ENCODE results near the gene DMPK. TPM values are rescaled to one million over a fixed set of nuclear protein-coding genes. Genes with fewer than 3 reads are reported as not detected.
"Not testable (repeated sequence)": the region's sequence is repeated elsewhere in the genome, so short reads cannot be mapped to it uniquely, and the experiment has no call there.

The DMPK gene
- total RNA-seq, 1 donor from 2014 or later, result 37.5 TPM

DNA sequence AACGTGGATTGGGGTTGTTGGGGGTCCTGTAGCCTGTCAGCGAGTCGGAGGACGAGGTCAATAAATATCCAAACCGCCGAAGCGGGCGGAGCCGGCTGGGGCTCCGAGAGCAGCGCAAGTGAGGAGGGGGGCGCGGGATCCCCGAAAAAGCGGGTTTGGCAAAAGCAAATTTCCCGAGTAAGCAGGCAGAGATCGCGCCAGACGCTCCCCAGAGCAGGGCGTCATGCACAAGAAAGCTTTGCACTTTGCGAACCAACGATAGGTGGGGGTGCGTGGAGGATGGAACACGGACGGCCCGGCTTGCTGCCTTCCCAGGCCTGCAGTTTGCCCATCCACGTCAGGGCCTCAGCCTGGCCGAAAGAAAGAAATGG, 12.5 kb downstream of the DMPK start:
- no peak for DNase-seq (ENCODE audit: low spot score)

DNA sequence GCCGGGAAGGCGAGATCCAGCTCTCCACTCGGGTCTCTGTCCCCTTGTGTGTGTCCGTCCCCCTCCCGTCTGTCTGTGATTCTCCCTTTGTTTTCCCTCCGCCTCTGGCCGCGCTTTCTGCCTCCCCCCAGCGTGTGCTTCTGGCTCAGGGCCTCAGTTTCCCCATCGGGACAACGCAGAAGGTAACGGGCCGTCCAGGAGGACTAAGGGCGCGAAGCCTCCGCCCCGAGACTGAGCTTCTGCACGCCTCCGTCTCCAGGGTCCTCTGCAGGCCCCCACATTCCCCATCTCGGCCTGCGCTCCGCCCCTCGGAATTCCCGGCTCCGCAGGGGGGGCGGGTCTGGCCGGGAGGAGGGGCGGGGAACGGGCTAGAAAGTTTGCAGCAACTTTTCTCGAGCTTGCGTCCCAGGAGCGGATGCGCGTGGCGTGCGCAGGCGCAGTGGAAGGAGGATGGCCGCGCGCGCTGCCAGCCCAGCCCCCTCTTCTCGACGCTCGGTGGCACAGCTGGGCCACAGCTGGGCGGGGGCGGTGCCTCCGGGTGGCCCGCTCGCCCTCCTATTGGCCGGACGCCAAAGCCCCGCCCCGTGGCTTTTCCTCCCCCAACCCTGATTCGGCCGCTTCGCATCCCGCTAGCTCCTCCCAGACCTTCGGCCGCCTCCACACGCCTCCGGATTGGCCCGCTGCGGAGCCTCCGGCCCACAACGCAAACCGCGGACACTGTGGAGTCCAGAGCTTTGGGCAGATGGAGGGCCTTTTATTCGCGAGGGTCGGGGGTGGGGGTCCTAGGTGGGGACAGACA, 13.1 kb downstream of the DMPK start, which contains the start of gene SIX5:
SIX5 (minus strand) TSS at position 269 of the 799 bp plus-strand sequence. CDS start 408 bp downstream, outside the sequence.
- DNase-seq (ENCODE audit: low spot score), result peak; percentile 100

DNA sequence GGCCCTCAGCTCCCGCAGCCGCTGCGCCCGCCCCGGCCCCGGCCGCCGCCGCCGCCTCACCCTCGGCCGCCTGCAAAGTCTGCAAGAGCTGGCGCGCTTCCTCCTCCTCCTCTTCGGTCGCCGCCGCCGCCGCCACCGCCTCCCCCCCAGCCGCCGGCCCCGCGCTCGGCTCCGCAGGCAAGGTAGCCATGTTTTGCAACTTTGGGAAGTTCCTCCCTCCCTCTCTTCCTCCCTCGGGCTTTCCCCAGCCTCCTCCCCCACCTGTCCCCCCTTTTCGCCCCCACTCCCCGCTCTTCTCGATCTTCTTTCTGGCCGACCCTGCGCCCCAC, 13.7 kb downstream of the DMPK start:
- no peak for DNase-seq (ENCODE audit: low spot score)

DNA sequence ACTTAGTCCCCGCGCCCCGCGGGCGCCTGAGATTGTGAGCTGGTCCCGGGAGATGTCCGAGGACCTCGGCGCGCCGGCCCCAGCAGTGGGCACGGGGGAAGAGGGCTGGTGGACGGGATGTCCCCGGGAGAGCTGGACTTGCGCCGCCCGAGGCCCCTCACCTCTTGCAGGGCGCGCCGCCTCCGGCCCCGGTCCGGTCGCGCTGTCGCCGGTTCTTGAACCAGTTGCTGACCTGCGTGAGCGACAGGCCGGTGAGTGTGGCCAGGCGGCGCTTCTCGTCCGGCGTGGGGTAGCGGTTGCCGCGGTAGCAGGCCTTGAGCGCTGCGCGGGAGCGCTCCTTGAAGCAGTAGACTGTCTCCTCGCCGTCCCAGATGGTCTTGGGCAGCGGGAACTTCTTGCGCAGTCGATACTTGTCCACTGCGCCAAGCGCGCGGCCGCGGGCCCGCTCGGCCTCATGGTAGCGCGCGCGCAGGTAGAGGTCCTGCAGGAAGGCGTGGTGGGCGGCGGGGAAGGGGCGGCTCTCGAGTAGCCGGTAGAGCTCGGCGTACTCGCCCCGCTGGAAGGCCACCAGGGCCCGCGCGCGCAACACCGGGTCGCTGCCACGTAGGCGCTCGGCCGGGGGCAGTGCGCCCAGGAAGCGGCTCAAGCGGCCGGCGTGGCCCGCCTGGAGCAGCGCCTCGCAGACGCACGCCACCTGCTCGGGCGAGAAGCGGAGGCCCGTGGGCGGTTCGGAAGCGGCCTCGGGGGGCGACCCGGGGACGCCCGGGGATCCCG, 14.2 kb downstream of the DMPK start:
- DNase-seq (ENCODE audit: low spot score), result no peak

DNA sequence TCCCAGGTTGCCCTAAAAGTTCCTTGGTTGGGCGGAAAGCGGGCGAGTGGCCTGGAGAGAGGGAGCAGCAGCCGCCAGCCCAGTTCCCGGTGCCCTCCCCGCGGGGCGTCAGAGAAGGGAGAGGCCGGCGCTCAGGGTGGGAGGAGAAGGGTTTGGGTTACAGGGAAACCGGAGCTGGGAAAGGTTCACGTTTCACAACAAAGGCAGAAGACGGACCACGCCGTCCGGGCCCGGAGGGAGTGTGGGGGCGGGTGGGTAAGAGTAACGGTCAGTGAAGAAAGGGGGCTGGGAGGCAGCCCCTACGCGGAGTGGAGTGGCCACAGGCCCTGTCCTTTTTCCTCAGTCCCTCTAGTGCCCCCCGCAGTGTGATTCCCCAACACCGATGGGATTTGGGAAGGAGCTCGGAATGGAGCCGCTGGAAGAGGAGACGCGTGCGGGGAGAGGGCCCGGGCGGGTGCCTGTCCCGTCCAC, 14.8 kb downstream of the DMPK start:
- no peak for DNase-seq (ENCODE audit: low spot score)

DNA sequence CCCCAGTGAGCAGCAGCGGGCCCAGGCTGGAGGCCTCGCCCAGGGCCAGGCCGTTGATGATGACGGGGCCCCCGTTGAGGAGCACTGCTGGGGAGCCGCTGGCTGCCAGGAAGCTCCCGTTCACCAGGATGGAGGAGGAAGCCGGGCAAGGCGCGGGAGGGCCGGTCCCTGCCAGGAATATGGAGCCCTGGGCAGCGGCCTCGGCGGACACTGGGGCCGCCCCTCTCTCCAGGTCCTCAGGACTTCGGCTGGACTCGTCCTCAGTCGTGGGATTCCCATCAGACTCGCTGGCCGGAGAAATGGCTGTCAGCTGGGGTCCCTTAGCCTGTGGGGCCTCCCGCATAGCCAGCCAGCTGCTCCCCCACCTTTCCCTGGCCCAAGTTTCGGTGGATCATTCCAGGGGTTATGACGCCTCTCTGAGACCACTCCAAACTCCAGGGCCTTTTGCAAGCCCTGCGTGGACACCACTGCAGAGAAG, 15.4 kb downstream of the DMPK start:
- no peak for DNase-seq (ENCODE audit: low spot score)

DNA sequence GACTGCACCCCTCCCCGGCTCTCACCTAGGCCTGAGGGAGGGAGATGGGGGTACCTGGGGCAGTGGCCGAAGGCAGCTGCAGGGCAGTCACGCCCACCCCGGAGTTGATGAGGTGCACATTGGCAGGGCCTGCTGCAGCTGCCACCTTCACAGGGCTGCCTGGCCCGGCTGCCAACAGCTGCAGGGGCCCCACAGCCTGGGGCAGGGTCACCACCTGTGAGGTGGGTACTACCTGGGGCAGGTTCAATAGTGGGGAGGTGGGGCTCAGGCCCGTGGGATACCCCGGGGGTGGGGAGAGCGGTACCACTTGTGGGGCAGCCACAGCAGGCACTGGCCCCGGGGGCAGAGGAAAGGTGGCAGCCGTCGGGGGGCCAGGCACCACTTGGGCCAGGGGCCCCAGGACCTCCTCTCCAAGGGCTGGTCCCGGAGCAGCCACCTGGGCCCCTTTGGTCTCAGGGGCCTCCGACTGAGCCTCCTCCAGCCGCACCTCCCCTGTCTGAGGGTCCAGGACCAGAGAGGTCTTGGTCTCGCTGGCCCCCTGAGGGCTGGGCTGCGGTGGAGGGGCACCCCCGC, 15.9 kb downstream of the DMPK start:
- DNase-seq (ENCODE audit: low spot score), result no peak

DNA sequence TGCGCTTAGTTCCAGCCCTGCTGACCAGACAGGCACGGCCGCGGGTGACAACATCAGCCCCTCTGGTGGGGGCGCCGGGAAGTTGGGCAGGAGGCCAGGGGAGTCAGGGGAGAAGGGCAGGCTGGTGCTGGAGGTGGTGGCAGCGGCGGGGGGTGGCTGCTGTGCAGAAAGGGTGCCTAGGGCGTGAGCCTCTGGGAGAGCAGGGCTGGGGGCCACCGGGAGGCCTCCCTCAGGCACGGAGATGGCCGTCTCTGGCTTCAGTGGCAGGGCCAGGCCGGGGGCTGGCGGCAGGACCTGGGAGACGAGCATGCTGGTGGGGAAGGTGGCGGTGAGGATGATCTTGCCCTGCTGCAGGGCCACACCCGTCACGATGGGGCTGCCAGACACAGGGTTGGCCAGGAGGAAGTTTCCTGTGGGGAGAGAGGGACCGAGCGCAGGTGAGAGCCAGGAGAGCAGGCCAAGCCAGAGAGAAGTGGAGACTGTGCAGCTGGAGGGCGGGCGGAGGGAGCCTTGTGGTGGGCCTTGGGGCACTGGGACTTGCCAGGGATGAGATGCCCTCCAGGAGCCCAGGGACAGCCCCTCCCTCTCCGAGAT, 16.5 kb downstream of the DMPK start:
- DNase-seq (ENCODE audit: low spot score), result no peak

DNA sequence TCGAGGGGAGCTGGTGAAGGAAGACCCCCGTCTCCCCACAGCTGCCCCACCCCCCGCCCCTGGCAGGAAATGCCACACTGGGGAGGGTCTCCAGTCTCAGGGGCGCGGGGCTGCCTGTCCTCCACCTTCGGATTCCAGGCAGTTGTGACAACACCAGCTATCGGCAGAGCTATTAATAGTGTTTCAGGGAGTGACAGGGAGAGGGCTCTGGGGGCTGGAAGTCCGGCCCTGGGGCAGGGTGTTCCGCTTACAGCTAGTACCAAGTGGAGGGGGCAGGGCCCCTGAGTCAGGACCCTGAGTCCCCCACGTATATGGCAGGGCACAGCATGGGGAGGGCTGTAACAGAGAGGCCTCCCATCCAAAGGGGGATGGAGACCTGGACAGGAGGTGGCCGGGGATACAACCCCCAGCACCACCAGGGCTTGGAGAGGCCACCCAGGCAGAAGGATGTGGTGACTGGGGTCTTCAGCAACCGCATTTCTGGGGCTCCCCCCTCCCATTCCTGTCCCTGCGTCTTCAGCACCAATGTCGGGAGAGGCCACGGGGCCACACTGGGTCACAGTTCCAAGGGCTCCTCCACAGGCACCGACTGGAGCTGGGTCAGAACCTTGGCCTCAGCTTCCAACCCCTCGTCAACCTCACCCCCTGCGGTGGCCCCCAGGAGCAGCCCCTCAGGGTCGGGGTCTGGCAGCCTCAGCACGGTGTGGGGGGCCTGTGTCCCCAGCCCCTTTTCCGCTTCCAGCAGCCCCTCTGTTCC, 17.2 kb downstream of the DMPK start:
- no peak for DNase-seq (ENCODE audit: low spot score)

DNA sequence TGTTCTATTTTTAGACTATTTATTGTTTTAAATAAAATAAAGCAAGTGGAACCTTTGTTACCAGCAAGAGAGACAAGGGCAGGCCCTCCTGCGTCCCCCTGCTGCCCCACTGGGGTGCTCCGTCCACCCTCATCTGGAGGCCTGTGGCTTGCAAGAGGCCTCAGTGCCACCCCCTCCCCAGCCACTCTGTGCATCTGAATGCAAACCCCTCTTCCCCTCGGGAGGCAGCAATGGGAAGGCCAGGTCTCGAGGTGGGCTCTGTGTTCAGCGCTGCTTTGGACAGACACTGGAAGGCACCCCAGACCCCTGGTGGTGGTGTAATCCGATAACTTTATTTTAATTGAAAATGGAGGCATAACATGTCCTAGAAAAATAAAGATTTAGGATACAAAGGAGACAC, 17.8 kb downstream of the DMPK start:
- no peak for DNase-seq (ENCODE audit: low spot score)

DNA sequence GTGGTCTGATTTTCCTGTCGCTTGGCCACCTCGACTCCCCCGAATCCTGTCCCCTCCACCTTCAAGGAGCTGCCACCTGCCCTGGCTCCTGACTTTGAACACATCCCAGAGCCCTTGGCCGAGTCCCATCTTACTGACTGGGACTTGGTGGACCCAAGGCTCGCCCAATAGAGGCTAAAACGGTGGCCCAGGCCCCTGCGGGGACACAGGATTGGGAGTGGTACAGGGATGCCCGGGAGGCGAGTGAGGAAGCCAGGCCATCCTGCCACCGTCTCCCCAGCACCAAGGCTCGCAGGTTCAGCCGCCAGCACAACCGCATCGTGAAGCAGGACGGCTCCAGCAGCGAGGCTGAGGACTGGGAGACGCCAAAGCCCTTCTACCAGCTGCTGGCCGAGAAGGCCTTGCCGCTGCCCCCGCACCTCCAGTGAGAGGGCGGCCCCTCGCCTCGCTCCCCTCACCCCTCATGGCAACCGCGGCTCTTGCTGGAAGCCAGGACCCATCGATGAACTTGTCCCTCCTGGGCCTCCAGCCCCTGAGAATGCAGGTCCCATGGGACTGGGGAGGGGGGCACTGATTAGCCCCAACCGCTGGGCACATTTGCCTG, 18.5 kb downstream of the DMPK start:
- DNase-seq (ENCODE audit: low spot score), result no peak

DNA sequence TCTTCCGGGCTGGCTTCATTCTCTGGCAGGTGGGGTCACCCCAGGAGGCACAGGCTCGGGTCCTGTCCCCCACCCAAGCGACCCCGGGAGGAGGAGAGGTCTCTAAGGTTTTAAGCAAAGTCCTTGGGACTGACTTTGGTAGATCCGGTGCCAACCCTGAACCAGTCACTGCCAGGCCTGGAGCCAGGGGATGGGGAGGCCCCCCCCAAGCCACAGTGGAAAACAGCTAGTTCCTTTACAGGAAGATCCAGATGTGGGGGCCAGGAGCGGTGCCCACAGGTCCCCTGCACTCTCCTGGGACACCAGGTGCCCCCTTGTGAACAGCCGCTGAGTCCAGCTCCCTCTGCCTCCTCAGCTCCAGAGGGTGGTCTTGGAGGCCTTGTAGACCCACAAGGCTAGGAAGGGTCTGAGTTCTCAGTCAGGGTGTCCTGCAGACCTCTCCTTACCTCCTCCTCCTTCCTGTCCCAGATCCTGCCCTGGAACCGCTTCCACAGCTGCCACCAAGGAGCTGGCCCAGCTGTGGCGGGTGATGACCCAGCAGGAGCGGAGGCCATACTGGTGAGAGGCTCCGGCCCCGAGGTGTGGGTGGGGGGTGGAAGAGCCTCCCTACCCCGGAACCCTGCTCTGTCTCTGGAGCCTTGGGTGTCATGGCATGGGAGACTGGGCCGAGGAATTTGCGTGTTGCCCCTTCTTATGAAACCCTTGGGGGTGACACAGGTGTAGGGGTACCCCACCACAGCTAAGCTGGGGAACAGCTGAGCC, 19.2 kb downstream of the DMPK start:
- no peak for DNase-seq (ENCODE audit: low spot score)

DNA sequence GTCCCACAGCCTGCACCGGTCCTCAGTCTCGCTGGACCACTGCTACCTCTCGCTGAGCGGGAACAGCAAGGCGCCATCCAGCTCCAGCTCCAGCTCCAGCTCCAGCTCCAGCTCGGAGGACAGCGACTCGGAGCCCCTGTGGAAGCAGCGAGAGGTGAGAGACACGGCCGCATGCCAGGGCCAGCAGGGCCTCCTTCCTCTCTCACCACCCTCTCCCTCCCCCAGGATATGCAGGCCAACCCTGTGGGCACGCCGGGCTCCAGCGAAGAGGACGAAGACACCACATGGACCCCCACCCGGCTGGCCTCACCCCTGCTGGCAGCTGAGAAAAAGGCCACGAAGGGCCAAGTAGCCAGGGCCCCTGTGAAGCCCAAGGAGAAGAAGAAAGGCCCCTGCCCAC, 20.6 kb downstream of the DMPK start:
- no peak for DNase-seq (ENCODE audit: low spot score)

DNA sequence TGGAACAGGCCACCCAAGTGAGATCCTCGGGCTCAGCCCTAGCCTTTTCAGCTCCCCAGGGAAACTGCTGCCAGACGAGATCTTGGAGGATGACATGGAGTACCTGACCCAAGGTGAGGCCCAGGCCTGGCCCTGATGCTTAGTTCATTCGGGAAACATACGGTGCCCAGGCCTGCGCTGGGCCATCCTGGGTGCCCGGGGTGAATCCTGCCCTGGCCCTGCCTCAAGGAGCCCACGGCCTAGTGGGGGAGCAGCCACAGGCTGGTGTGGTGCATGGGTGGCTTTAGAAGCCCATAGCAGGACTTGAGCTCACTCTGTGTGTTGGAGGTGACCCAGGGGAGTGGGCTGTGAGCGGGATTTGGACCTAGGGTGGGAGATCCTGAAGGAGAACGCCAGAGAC, 23.4 kb downstream of the DMPK start:
- DNase-seq (ENCODE audit: low spot score), result no peak

DNA sequence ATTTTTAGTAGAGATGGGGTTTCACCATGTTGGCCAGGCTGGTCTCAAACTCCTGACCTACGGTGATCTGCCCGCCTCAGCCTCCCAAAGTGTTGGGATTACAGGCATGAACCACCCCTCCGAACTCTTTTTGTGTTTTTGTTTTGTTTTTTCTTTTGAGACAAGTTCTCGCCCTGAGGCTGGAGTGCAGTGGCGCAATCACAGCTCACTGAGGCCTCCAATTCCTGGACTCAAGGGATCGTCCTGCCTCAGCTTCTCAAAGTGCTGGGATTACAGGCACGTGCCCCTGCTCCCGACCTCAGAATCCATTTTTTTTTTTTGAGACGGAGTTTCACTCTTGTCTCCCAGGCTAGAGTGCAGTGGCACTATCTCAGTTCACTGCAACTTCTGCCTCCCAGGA, 24.6 kb downstream of the DMPK start:
- no peak for DNase-seq (ENCODE audit: low spot score)

DNA sequence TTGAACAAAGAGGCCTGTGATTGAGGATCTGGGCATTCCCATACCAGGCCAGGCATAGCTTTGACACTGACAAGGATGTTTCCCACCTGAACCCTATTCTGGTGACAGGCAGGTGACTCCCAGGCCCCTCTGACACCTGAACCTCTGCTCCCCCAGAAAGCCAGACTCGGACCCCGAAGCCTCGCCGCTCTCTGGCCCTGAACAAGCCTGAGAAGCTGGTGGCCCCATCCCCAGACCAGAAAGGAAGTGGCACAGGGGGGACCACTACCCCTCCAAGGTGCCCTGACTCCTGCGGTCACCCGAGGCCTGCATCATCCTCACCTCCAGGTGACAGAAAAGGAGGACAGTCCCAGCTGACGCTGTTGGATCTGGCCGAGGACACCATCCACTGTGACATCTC, 28.0 kb downstream of the DMPK start:
- no peak for DNase-seq (ENCODE audit: low spot score)

DNA sequence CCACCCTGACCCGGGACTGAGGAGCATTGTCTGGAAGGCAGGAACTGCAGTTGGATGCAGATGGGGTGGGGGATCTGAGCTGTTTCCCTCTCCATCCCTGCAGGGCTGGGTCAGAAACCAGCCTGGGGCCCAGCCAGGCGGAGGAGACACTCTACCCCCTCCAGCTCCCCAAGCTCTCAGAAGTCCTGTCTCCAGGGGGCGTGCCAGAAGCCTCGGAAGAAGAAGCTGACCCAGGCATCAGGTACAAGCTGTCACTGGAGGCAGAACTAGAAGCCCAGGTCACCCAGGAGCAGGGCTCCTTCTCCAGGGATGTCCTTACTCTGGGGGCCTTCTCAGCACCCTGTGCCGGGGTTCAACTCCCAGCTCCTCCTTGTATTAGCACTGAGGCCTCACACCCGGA, 28.7 kb downstream of the DMPK start:
- DNase-seq (ENCODE audit: low spot score), result no peak

DNA sequence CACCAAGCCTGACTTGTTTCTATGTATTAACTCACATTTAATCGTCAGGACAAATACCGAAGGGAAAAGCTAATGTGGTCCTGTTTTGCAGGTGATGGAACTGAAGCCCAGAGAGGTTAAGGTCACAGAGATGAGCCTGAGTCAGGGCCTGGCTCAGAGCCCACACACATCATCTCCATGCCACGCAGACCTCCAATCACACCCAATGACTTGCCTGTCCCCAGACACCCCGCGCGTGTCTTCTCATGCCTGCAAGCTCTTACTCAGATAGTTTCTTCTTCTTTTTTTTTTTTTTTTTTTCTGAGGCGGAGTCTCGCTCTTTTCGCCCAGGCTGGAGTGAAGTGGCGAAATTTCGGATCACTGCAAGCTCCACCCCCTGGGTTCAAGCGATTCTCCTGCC, 29.7 kb downstream of the DMPK start:
- DNase-seq (ENCODE audit: low spot score), result no peak

DNA sequence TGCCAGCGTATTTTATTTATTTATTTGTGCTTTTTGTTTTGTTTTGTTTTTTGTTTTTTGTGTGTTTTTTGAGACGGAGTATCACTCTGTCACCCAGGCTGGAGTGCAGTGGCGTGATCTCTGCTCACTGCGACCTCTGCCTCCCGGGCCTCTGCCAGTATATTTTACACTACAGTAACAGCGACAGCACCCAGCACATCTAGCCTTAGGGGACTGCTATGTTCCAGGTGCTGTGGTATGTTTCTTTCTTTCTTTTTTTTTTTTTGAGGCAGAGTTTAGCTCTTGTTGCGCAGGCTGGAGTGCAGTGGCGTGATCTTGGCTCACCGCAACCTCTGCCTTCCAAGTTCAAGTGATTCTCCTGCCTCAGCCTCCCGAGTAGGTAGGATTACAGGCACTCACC, 30.8 kb downstream of the DMPK start:
- not testable (repeated sequence) for DNase-seq (ENCODE audit: low spot score)

DNA sequence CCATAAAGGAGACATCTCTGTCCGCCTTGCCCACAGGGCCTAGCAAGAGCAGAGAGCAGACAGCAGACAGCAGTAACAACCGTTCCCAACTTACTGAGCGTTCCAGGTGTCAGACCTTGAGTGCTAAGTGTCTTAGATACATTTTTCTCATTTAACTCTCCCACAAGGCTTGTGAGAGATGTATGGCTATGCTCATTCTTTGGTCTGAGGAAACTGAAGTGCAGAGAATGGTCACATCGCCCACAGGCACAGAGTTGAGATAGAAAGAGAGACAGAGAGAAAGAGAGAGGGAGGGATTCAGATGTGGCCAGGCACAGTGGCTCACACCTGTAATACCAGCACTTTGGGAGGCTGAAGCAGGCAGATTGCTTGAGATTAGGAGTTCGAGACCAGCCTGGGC, 34.8 kb downstream of the DMPK start:
- DNase-seq (ENCODE audit: low spot score), result no peak
